ENCODE measurements around the gene CFAP90. TPM values are rescaled to one million over a fixed set of nuclear protein-coding genes. Genes with fewer than 3 reads are reported as not detected.

Gene CFAP90
- total RNA-seq, 1 donor from 2014 or later, result not detected

DNA sequence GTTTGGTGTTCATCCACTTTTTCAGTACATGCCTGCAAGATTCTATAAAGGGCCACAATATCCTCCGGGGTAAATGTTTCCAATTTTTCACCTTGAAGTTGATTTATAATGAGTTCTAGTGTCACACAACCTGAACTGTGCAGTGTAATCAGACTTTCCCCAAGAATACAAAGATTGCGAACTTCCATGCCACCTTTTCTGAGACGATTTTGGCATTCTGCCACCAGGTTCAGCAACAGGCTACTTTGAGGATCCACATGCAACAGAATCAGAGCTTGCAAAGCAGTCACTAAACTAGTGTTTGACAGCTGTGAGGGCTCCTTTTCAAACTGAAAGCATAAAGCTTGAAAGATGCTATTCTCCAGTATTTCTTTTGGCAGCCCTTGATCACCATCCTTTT is 16.3 kb upstream of the CFAP90 start:
- DNase-seq (ENCODE audit: low read depth), result no peak
- no peaks in the 10 kb centered on the region for H3K36me3 ChIP-seq (ENCODE audit: control insufficient read depth, insufficient read depth, low read length)
- TF ChIP-seq CTCF (IDR thresholded peaks at IDR 0.05; ENCODE audit: insufficient read depth, low read length, poor library complexity, severe bottlenecking), result no peak
- H3K4me3 ChIP-seq (ENCODE audit: low read depth, low read length), result no peak overlapping the region
- H3K27me3 ChIP-seq (ENCODE audit: control insufficient read depth, insufficient read depth, low read length), result no peaks in the 10 kb centered on the region

GRCh38 chr5:7866196-7866595 is 15.3 kb upstream of the CFAP90 start:
- no peak for TF ChIP-seq CTCF (IDR thresholded peaks at IDR 0.05; ENCODE audit: insufficient read depth, low read length, poor library complexity, severe bottlenecking)
- H3K27me3 ChIP-seq (ENCODE audit: control insufficient read depth, insufficient read depth, low read length), result no peaks in the 10 kb centered on the region
- no peaks in the 10 kb centered on the region for H3K36me3 ChIP-seq (ENCODE audit: control insufficient read depth, insufficient read depth, low read length)
- no peak overlapping the region for H3K4me3 ChIP-seq (ENCODE audit: low read depth, low read length)
- DNase-seq (ENCODE audit: low read depth), result no peak

DNA sequence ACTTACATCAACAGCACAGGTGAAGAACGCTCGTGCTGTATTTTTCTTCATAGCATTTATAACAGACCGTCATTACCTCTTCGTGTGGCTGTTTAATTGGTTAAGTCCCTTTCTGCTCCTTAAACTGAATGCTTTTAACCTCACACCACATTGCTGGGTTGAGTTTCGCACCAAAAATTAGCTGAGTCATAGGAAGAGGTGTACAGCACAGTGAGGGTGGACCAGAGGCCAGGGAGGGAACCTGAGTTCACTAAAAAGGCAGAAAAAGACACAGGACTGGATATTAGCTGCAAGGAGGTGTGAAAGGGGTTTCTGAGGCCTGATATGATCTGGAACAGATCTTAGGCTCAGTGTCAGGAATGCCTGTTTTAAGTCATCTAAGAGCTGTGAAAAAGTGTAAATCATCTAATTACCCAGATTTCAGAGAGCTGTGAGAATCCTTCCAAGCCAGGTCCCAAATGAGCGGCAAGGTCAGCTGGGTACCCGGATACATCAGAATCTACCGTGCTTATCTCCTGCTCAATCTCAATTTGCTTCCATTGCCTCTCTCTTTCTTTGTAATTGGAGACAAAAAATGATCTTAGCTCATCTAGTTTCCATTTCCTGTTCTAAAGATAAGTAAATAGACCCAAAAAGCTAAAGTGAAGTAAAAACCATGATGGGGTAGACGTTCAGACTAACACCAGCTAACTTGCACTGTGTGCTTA is 7.1 kb upstream of the CFAP90 start:
- Histone ChIP-seq H3K36me3 (ENCODE audit: control insufficient read depth, insufficient read depth, low read length) (peaks cover 1% of the 10 kb centered on the region), H3K4me3 (ENCODE audit: low read depth, low read length) (no peak overlapping the region), H3K27me3 (ENCODE audit: control insufficient read depth, insufficient read depth, low read length) (no peaks in the 10 kb centered on the region)
- DNase-seq (ENCODE audit: low read depth), result no peak
- no peak for TF ChIP-seq CTCF (IDR thresholded peaks at IDR 0.05; ENCODE audit: insufficient read depth, low read length, poor library complexity, severe bottlenecking)

GRCh38 chr5:7857361-7857760 is 6.4 kb upstream of the CFAP90 start:
- Histone ChIP-seq H3K27me3 (ENCODE audit: control insufficient read depth, insufficient read depth, low read length) (no peaks in the 10 kb centered on the region), H3K4me3 (ENCODE audit: low read depth, low read length) (no peak overlapping the region), H3K36me3 (ENCODE audit: control insufficient read depth, insufficient read depth, low read length) (peaks cover 1% of the 10 kb centered on the region)
- no peak for TF ChIP-seq CTCF (IDR thresholded peaks at IDR 0.05; ENCODE audit: insufficient read depth, low read length, poor library complexity, severe bottlenecking)
- no peak for DNase-seq (ENCODE audit: low read depth)

DNA sequence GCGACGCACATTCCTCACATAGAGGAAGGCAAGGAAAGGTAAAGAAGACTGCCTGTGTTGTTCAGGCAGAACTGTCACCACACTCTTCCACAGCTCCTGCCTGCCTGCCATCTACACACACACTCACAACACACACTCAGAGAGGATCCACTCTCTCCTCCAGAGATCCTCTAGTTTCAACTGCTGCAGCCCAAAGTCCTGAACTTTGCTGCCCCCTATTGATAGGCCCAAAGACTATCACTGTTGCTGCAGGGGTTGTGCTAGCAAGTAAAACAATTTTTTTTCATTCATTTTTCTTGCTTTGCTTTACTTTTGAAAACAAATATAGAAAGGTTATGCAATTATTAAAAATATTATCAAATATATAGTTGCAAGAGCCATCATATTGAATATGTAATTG is 5.9 kb upstream of the CFAP90 start:
- H3K4me3 ChIP-seq (ENCODE audit: low read depth, low read length), result no peak overlapping the region

More for the DNA sequence above, 5.9 kb upstream of the CFAP90 start:
- H3K36me3 ChIP-seq (ENCODE audit: control insufficient read depth, insufficient read depth, low read length), result peaks cover 1% of the 10 kb centered on the region
- no peaks in the 10 kb centered on the region for H3K27me3 ChIP-seq (ENCODE audit: control insufficient read depth, insufficient read depth, low read length)
- DNase-seq (ENCODE audit: low read depth), result no peak
- peak; percentile 82 for TF ChIP-seq CTCF (IDR thresholded peaks at IDR 0.05; ENCODE audit: insufficient read depth, low read length, poor library complexity, severe bottlenecking)
